H1 (cell line): ENCODE data around the gene RAP2B. TPM values are rescaled to one million over a fixed set of nuclear protein-coding genes. Genes with fewer than 3 reads are reported as not detected.

Experiments used
- ATF2 ChIP-seq: IDR thresholded peaks from 2 replicates; pipeline ENCODE4 v1.6.1; 2012; ENCODE audit warnings: low read length, inconsistent platforms
- BRCA1 ChIP-seq: IDR thresholded peaks from 2 replicates; pipeline ENCODE4 v1.6.1; 2012; ENCODE audit warnings: low read depth, low read length, improper control_type of control experiment
- CEBPB ChIP-seq: IDR thresholded peaks from 2 replicates; pipeline ENCODE4 v1.6.1; 2012; ENCODE audit warnings: low read depth, low read length
- CREB1 ChIP-seq: IDR thresholded peaks from 2 replicates; pipeline ENCODE4 v1.6.1; 2012; ENCODE audit warnings: inconsistent platforms
- EZH2 ChIP-seq: fragments of 200-600 bp; sonication (generic); IDR thresholded peaks from 2 replicates; pipeline ENCODE4 v1.7.1; 2012; ENCODE audit warnings: low read depth, mild to moderate bottlenecking, moderate library complexity, low read length, inconsistent platforms; ENCODE audit not compliant: severe bottlenecking
- JUND ChIP-seq: IDR thresholded peaks from 2 replicates; pipeline ENCODE4 v1.6.1; 2011; ENCODE audit warnings: mild to moderate bottlenecking, improper control_type of control experiment, low read length
- POU5F1 ChIP-seq: IDR thresholded peaks from 2 replicates; pipeline ENCODE4 v1.6.1; 2011; ENCODE audit warnings: low read depth, mild to moderate bottlenecking, low read length, moderate library complexity
- RXRA ChIP-seq: IDR thresholded peaks from 2 replicates; pipeline ENCODE4 v1.6.1; 2011; ENCODE audit warnings: low read depth, mild to moderate bottlenecking, low read length, moderate library complexity; ENCODE audit not compliant: insufficient read depth
- TAF7 ChIP-seq: optimal IDR thresholded peaks from 2 replicates; pipeline ENCODE3; 2011; ENCODE audit warnings: low read depth, mild to moderate bottlenecking, inconsistent platforms, low read length, moderate library complexity, borderline replicate concordance
- polyA plus RNA-seq, 7 experiments: library from polyadenylated mRNA; depleted of rRNA in 3 of 7; stranded (reverse) in 5 of 7; unstranded in 2 of 7; fragments of >200 nt in 5 of 7; fragments of 200-250 nt in 2 of 7; gene quantifications; 1 replicate in 5 of 7; 2 replicates in 1 of 7; 4 replicates in 1 of 7; pipeline versions ENCODE4 v1.2.1 to v1.2.3, GENCODE V29; 2011 to 2013; ENCODE audit warnings: missing spikeins in 2 of 7, mixed read lengths in 2 of 7
- total RNA-seq: library from RNA; stranded (reverse); fragmentation: NEBNext Ultra II Directional; extraction: Animal tissue kit (Norgen Biotek cat#: 25700); gene quantifications from 2 replicates; pipeline ENCODE4 v1.2.1, GENCODE V29; 2021
- TF ChIP-seq, protein P1 (sequence below): fragments of 300-600 bp; sonication (generic); IDR thresholded peaks from 2 replicates; pipeline ENCODE4 v1.7.1; 2012; ENCODE audit warnings: low read length, moderate library complexity, mild to moderate bottlenecking, inconsistent platforms; ENCODE audit not compliant: insufficient replicate concordance

Gene RAP2B
- total and polyA plus RNA-seq, 2 of the 8 experiments (the other 6 are each of a cell fraction or from before 2014, with no cell fraction given), result 7.5 to 20.3 TPM

DNA sequence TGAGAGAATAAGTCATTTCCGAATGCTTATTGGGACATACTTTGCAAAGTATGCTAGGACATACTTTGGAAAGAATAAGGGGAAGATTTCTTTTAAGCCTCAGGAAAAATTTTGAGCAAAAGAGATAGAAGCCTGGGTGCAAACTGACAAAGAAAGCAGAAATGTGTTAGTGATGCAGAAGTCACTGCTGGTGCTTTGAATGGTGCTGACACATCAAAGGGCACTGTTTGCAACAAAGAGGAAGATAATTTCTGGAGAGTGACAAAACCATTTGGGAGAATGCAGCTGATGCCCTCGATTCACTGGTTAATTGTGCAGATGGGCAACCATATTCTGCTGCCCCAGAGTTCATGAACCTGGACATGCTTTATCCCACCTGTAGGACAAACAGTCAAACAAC is 11.0 kb upstream of the RAP2B start (continued):
- TF ChIP-seq, protein P1, sequence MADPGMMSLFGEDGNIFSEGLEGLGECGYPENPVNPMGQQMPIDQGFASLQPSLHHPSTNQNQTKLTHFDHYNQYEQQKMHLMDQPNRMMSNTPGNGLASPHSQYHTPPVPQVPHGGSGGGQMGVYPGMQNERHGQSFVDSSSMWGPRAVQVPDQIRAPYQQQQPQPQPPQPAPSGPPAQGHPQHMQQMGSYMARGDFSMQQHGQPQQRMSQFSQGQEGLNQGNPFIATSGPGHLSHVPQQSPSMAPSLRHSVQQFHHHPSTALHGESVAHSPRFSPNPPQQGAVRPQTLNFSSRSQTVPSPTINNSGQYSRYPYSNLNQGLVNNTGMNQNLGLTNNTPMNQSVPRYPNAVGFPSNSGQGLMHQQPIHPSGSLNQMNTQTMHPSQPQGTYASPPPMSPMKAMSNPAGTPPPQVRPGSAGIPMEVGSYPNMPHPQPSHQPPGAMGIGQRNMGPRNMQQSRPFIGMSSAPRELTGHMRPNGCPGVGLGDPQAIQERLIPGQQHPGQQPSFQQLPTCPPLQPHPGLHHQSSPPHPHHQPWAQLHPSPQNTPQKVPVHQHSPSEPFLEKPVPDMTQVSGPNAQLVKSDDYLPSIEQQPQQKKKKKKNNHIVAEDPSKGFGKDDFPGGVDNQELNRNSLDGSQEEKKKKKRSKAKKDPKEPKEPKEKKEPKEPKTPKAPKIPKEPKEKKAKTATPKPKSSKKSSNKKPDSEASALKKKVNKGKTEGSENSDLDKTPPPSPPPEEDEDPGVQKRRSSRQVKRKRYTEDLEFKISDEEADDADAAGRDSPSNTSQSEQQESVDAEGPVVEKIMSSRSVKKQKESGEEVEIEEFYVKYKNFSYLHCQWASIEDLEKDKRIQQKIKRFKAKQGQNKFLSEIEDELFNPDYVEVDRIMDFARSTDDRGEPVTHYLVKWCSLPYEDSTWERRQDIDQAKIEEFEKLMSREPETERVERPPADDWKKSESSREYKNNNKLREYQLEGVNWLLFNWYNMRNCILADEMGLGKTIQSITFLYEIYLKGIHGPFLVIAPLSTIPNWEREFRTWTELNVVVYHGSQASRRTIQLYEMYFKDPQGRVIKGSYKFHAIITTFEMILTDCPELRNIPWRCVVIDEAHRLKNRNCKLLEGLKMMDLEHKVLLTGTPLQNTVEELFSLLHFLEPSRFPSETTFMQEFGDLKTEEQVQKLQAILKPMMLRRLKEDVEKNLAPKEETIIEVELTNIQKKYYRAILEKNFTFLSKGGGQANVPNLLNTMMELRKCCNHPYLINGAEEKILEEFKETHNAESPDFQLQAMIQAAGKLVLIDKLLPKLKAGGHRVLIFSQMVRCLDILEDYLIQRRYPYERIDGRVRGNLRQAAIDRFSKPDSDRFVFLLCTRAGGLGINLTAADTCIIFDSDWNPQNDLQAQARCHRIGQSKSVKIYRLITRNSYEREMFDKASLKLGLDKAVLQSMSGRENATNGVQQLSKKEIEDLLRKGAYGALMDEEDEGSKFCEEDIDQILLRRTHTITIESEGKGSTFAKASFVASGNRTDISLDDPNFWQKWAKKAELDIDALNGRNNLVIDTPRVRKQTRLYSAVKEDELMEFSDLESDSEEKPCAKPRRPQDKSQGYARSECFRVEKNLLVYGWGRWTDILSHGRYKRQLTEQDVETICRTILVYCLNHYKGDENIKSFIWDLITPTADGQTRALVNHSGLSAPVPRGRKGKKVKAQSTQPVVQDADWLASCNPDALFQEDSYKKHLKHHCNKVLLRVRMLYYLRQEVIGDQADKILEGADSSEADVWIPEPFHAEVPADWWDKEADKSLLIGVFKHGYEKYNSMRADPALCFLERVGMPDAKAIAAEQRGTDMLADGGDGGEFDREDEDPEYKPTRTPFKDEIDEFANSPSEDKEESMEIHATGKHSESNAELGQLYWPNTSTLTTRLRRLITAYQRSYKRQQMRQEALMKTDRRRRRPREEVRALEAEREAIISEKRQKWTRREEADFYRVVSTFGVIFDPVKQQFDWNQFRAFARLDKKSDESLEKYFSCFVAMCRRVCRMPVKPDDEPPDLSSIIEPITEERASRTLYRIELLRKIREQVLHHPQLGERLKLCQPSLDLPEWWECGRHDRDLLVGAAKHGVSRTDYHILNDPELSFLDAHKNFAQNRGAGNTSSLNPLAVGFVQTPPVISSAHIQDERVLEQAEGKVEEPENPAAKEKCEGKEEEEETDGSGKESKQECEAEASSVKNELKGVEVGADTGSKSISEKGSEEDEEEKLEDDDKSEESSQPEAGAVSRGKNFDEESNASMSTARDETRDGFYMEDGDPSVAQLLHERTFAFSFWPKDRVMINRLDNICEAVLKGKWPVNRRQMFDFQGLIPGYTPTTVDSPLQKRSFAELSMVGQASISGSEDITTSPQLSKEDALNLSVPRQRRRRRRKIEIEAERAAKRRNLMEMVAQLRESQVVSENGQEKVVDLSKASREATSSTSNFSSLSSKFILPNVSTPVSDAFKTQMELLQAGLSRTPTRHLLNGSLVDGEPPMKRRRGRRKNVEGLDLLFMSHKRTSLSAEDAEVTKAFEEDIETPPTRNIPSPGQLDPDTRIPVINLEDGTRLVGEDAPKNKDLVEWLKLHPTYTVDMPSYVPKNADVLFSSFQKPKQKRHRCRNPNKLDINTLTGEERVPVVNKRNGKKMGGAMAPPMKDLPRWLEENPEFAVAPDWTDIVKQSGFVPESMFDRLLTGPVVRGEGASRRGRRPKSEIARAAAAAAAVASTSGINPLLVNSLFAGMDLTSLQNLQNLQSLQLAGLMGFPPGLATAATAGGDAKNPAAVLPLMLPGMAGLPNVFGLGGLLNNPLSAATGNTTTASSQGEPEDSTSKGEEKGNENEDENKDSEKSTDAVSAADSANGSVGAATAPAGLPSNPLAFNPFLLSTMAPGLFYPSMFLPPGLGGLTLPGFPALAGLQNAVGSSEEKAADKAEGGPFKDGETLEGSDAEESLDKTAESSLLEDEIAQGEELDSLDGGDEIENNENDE, result no peak
- TF ChIP-seq CEBPB (no peak), RXRA (no peak), BRCA1 (no peak), ATF2 (no peak), CREB1 (no peak), JUND (no peak), EZH2 (no peak), POU5F1 (no peak), TAF7 (no peak)
